Type B pancreatic cell (in vitro differentiated cells): ENCODE results near the gene ARL8A. TPM values are rescaled to one million over a fixed set of nuclear protein-coding genes. Genes with fewer than 3 reads are reported as not detected.

ENCODE experiments used
- DNase-seq: peaks from one replicate; pipeline ENCODE4 v3.0.0; 2021; ENCODE audit warnings: mixed read lengths; ENCODE audit not compliant: unreplicated experiment; ENCODE audit errors: extremely low spot score
- H3K27ac Mint-ChIP-seq: 2 replicates; pipeline ENCODE4 v1.8.0; 2021; ENCODE audit warnings: mild to moderate bottlenecking, mixed read lengths
- H3K27me3 Mint-ChIP-seq: 2 replicates; pipeline ENCODE4 v1.8.0; 2021; ENCODE audit warnings: mixed read lengths
- H3K36me3 Mint-ChIP-seq: 2 replicates; pipeline ENCODE4 v1.8.0; 2021; ENCODE audit warnings: mixed read lengths
- H3K4me1 Mint-ChIP-seq: one replicate; pipeline ENCODE4 v1.8.0; 2021; ENCODE audit warnings: mixed read lengths; ENCODE audit not compliant: unreplicated experiment
- H3K4me3 Mint-ChIP-seq: 2 replicates; pipeline ENCODE4 v1.8.0; 2021; ENCODE audit warnings: mild to moderate bottlenecking, mixed read lengths
- H3K9me3 Mint-ChIP-seq: 2 replicates; pipeline ENCODE4 v1.8.0; 2021; ENCODE audit warnings: mixed read lengths
- total RNA-seq: library from RNA; stranded (reverse); gene quantifications from 2 replicates; pipeline ENCODE4 v1.2.1, GENCODE V29; 2021; ENCODE audit warnings: low replicate concordance
- TF ChIP-seq, protein P1 (sequence below): fragments of 200-600 bp; sonication (generic); conservative IDR thresholded peaks from 2 replicates; pipeline ENCODE4 v1.5.0; 2021; ENCODE audit warnings: antibody characterized with exemption, mild to moderate bottlenecking

Gene ARL8A
- total RNA-seq, 1 donor from 2014 or later: 58.6 TPM

DNA sequence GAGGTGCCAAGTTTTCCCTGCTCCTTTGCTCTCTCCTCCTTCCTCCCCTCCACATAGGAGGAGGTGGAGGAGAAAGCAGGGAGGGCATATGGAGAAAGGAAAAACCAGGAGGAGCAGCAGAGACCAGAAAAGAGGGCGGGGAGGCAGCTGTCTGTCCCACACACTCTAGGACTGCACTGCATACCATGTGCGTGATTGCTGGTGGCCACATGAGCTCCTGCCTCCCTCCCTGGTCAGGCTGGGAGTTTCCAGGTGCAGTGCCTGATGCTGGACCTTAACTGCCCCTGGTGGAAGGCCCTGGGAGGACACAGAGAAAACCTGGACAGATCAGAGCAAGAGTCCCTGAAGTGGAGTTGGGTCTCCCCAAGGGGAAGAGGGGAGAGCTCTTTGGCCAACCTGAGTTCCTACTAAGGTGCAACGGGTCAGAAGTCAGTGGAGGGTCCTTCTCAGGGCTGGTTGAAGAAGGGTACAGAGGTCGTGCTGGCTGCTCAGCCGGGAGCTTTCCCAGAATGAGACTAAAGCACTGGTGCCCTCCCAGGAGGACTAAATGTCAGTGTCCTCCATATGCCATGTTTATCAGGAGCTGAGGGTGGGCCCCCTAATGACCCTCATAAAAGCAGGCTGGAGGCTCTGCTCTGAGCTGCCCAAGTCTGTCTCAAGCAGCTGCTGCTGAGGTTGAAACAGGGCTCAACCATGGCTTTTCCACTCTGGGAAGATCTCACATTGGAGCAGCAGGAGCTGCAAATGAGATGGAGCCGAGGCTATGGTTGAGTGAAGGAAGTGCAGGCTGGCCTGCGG lies 45.6 kb upstream of the ARL8A start:
- Mint-ChIP-seq H3K4me1 (no peaks in the 10 kb centered on the region), H3K27ac (no peak overlapping the region), H3K36me3 (no peaks in the 10 kb centered on the region), H3K27me3 (peaks cover 38% of the 10 kb centered on the region), H3K9me3 (no peaks in the 10 kb centered on the region), H3K4me3 (no peak overlapping the region)
- no peak for DNase-seq
- TF ChIP-seq, protein P1, sequence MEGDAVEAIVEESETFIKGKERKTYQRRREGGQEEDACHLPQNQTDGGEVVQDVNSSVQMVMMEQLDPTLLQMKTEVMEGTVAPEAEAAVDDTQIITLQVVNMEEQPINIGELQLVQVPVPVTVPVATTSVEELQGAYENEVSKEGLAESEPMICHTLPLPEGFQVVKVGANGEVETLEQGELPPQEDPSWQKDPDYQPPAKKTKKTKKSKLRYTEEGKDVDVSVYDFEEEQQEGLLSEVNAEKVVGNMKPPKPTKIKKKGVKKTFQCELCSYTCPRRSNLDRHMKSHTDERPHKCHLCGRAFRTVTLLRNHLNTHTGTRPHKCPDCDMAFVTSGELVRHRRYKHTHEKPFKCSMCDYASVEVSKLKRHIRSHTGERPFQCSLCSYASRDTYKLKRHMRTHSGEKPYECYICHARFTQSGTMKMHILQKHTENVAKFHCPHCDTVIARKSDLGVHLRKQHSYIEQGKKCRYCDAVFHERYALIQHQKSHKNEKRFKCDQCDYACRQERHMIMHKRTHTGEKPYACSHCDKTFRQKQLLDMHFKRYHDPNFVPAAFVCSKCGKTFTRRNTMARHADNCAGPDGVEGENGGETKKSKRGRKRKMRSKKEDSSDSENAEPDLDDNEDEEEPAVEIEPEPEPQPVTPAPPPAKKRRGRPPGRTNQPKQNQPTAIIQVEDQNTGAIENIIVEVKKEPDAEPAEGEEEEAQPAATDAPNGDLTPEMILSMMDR: peak; percentile 40

GRCh38 chr1:202189001-202189790 lies 44.7 kb upstream of the ARL8A start:
- Mint-ChIP-seq H3K36me3 (no peaks in the 10 kb centered on the region), H3K4me1 (peaks cover 5% of the 10 kb centered on the region), H3K9me3 (no peaks in the 10 kb centered on the region), H3K27me3 (peaks cover 36% of the 10 kb centered on the region), H3K4me3 (no peak overlapping the region), H3K27ac (no peak overlapping the region)
- peak; percentile 87 for DNase-seq
- TF ChIP-seq, protein P1: peak; percentile 91

DNA sequence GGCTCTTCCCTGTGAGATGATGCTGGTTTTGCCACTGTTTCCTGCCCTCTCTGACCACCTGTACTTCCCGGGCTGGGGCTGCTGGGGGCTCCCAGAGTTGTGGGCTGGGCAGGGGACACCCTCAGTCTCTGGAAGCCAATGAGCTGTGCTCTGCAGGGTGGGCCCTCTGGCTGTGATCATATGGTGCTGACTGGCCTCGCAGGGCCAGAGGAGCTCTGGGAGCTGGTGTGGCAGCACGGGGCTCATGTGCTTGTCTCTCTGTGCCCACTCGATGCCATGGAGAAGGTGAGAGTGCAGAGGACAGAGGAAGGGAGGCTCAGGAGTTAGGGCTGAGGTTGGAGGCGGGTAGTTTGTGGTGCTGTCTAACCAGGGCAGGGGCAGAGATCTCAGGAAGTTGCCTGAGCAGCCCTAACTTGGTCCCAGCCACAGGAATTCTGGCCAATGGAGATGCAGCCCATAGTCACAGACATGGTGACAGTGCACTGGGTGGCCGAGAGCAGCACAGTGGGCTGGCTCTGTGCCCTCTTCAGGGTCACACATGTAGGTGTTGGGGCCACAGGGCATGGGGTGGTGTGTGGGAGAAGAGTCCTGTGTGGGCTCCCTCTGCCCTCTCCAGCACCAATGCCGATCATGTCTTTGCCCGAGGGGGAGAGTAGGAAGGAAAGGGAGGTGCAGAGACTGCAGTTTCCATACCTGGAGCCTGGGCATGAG lies 43.3 kb upstream of the ARL8A start:
- Mint-ChIP-seq H3K9me3 (no peaks in the 10 kb centered on the region), H3K36me3 (no peaks in the 10 kb centered on the region), H3K4me3 (no peak overlapping the region), H3K4me1 (peaks cover 5% of the 10 kb centered on the region), H3K27ac (no peak overlapping the region), H3K27me3 (peaks cover 34% of the 10 kb centered on the region)
- TF ChIP-seq, protein P1: no peak
- no peak for DNase-seq

DNA sequence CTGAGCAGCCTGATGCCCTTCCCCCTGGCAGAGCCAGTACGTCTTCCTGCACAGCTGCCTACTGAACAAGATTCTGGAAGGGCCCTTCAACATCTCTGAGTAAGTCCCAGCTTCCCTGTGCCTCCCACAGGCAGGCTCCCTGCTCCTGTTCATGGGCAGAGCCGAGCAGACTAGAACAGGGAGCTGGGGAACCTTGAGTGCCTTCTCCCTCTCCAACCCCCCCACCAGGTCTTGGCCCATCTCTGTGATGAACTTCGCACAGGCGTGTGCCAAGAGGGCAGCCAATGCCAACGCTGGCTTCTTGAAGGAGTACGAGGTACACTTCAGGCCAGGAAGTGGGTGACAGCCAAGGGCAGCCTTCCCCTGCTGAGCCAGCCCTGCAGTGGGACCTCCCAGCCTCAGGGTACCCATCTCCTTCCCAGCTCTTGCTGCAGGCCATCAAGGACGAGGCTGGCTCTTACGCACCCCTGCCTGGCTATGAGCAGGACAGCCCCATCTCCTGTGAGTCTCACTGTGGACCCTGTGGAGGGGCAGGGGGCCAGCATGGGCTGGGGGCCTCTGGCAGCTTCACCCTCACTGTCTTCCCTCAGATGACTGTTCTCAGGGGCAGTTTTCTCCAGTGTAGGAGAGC lies 42.6 kb upstream of the ARL8A start:
- H3K36me3 Mint-ChIP-seq: no peaks in the 10 kb centered on the region

GRCh38 chr1:202186327-202186726 lies 41.8 kb upstream of the ARL8A start:
- peaks cover 32% of the 10 kb centered on the region for H3K27me3 Mint-ChIP-seq
- H3K27ac Mint-ChIP-seq: no peak overlapping the region
- H3K4me1 Mint-ChIP-seq: peaks cover 5% of the 10 kb centered on the region
- H3K36me3 Mint-ChIP-seq: no peaks in the 10 kb centered on the region
- TF ChIP-seq, protein P1: no peak
- no peak for DNase-seq
- H3K4me3 Mint-ChIP-seq: no peak overlapping the region
- H3K9me3 Mint-ChIP-seq: no peaks in the 10 kb centered on the region

More for the DNA sequence above, 42.6 kb upstream of the ARL8A start:
- Mint-ChIP-seq H3K4me1 (peaks cover 5% of the 10 kb centered on the region), H3K27ac (no peak overlapping the region), H3K27me3 (peaks cover 28% of the 10 kb centered on the region), H3K9me3 (no peaks in the 10 kb centered on the region), H3K4me3 (no peak overlapping the region)
- TF ChIP-seq, protein P1: no peak
- DNase-seq: no peak
